Measurements from ENCODE around the gene GBF1.

- TF ChIP-seq CTCF (IDR thresholded peaks at IDR 0.05) (no peak), POLR2A (IDR thresholded peaks at IDR 0.05) (no peak)
Observed at GRCh38 chr10:102398172-102399020, 153.1 kb downstream of the GBF1 start.
